H1 (cell line): ENCODE data around the gene GALNTL6. TPM values are rescaled to one million over a fixed set of nuclear protein-coding genes. Genes with fewer than 3 reads are reported as not detected.

ENCODE experiments used
- ATF2 ChIP-seq: IDR thresholded peaks from 2 replicates; pipeline ENCODE4 v1.6.1; 2012; ENCODE audit warnings: low read length, inconsistent platforms
- GTF2F1 ChIP-seq: IDR thresholded peaks from 2 replicates; pipeline ENCODE4 v1.6.1; 2012; ENCODE audit warnings: low read depth, low read length, improper control_type of control experiment, borderline replicate concordance
- SP1 ChIP-seq: IDR thresholded peaks from 2 replicates; pipeline ENCODE4 v1.6.1; 2011; ENCODE audit warnings: low read depth, low read length
- SRF ChIP-seq: IDR thresholded peaks from 2 replicates; pipeline ENCODE4 v1.6.1; 2011; ENCODE audit warnings: mild to moderate bottlenecking, low read depth, low read length, moderate library complexity
- polyA plus RNA-seq, 7 experiments: library from polyadenylated mRNA; depleted of rRNA in 3 of 7; stranded (reverse) in 5 of 7; unstranded in 2 of 7; fragments of >200 nt in 5 of 7; fragments of 200-250 nt in 2 of 7; gene quantifications; 1 replicate in 5 of 7; 2 replicates in 1 of 7; 4 replicates in 1 of 7; pipeline versions ENCODE4 v1.2.1 to v1.2.3, GENCODE V29; 2011 to 2013; ENCODE audit warnings: missing spikeins in 2 of 7, mixed read lengths in 2 of 7
- total RNA-seq: library from RNA; stranded (reverse); fragmentation: NEBNext Ultra II Directional; extraction: Animal tissue kit (Norgen Biotek cat#: 25700); gene quantifications from 2 replicates; pipeline ENCODE4 v1.2.1, GENCODE V29; 2021
- TF ChIP-seq, protein P1 (sequence below): IDR thresholded peaks from 2 replicates; pipeline ENCODE4 v1.6.1; 2012; ENCODE audit warnings: inconsistent platforms

GALNTL6 gene
- total and polyA plus RNA-seq, 2 of the 8 experiments (the other 6 are each of a cell fraction or from before 2014, with no cell fraction given): 0.03 to 0.32 TPM

GRCh38 chr4:172124656-172125308, 311.6 kb downstream of the GALNTL6 start (continued):
- no peak for TF ChIP-seq ATF2
- TF ChIP-seq, protein P1, sequence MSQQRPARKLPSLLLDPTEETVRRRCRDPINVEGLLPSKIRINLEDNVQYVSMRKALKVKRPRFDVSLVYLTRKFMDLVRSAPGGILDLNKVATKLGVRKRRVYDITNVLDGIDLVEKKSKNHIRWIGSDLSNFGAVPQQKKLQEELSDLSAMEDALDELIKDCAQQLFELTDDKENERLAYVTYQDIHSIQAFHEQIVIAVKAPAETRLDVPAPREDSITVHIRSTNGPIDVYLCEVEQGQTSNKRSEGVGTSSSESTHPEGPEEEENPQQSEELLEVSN: no peak
- TF ChIP-seq SP1: no peak
- TF ChIP-seq GTF2F1: no peak
- TF ChIP-seq SRF: no peak
- TF ChIP-seq, all 59 proteins: peak for 0
